ENCODE data around the gene CHRNA5.
"Not testable (repeated sequence)": the region's sequence is repeated elsewhere in the genome, so short reads cannot be mapped to it uniquely, and the experiment has no call there.

The CHRNA5 gene

GRCh38 chr15:78565097-78565950 is at the start of gene CHRNA5:
TSS of gene CHRNA5 (plus strand) at chr15:78565520. CDS start at chr15:78565720, 200 bp downstream.
- Mint-ChIP-seq H3K27ac (ENCODE audit: low read depth) (no peak within 1 kb of the TSS), H3K4me3 (peak within 1 kb of the TSS; percentile 87), H3K9me3 (no peaks in the 10 kb centered on the region), H3K27me3 (peaks cover 12% of the 10 kb centered on the region), H3K36me3 (ENCODE audit: insufficient read depth) (no peaks in the 10 kb centered on the region), H3K4me1 (peaks cover 19% of the 10 kb centered on the region)
- ATAC-seq (replicated peaks; ENCODE audit: extremely low read depth, poor library complexity, severe bottlenecking) (peak; percentile 67), DNase-seq (ENCODE audit: low spot score in 2 of 2) (peak in 1 of 2 donors; percentile 33)

DNA sequence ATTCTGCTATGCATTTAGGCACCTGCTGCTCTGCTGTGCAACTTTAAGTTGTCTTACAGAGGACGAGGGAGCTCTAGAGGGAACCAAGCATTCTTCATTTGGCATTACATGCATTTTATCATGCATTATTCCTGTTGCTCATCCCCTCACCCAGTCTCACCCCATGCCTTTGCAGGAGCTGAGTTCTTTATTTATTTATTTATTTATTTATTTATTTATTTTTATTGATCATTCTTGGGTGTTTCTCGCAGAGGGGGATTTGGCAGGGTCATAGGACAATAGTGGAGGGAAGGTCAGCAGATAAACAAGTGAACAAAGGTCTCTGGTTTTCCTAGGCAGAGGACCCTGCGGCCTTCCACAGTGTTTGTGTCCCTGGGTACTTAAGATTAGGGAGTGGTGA is 45.3 kb upstream of the CHRNA5 start:
- not testable (repeated sequence) for DNase-seq (ENCODE audit: low spot score in 2 of 2); H3K9me3 Mint-ChIP-seq; H3K27me3 Mint-ChIP-seq; ATAC-seq (replicated peaks; ENCODE audit: extremely low read depth, poor library complexity, severe bottlenecking); H3K4me3 Mint-ChIP-seq; H3K4me1 Mint-ChIP-seq; H3K36me3 Mint-ChIP-seq (ENCODE audit: insufficient read depth); H3K27ac Mint-ChIP-seq (ENCODE audit: low read depth)

GRCh38 chr15:78524230-78524629 is 41.1 kb upstream of the CHRNA5 start:
- ATAC-seq (replicated peaks; ENCODE audit: extremely low read depth, poor library complexity, severe bottlenecking), result no peak
- no peak overlapping the region for H3K27ac Mint-ChIP-seq (ENCODE audit: low read depth)
- DNase-seq (ENCODE audit: low spot score in 2 of 2), result no peak
- no peaks in the 10 kb centered on the region for H3K4me1 Mint-ChIP-seq
- H3K27me3 Mint-ChIP-seq, result no peaks in the 10 kb centered on the region
- no peaks in the 10 kb centered on the region for H3K9me3 Mint-ChIP-seq
- H3K36me3 Mint-ChIP-seq (ENCODE audit: insufficient read depth), result peaks cover 2% of the 10 kb centered on the region
- no peak overlapping the region for H3K4me3 Mint-ChIP-seq

- H3K4me1 Mint-ChIP-seq, result no peaks in the 10 kb centered on the region
- no peaks in the 10 kb centered on the region for H3K27me3 Mint-ChIP-seq
- ATAC-seq (replicated peaks; ENCODE audit: extremely low read depth, poor library complexity, severe bottlenecking) (no peak), DNase-seq (ENCODE audit: low spot score in 2 of 2) (no peak)
- no peaks in the 10 kb centered on the region for H3K9me3 Mint-ChIP-seq
- peaks cover 2% of the 10 kb centered on the region for H3K36me3 Mint-ChIP-seq (ENCODE audit: insufficient read depth)
- H3K4me3 Mint-ChIP-seq, result no peak overlapping the region
- no peak overlapping the region for H3K27ac Mint-ChIP-seq (ENCODE audit: low read depth)
Observed at GRCh38 chr15:78527325-78527724, 38.0 kb upstream of the CHRNA5 start.

DNA sequence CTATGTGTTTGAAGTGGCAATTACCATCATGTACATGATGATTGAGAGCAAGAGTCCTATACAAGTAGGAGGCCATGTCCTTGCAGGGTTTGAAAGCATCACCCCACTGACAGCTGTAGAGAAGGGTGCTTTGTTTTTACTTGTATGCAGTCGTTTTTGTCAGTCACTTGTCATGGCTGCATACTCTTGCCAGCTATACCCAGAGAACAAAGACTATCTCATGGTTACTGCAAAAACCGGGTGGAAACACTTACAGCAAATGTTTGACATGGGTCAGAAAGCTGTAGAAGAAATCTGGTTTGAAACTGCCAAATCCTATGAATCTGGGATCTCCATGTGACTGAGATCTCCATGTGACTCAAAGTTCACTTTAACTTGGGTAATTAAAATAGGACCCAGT is 32.0 kb upstream of the CHRNA5 start:
- Mint-ChIP-seq H3K4me1 (no peaks in the 10 kb centered on the region), H3K36me3 (ENCODE audit: insufficient read depth) (no peaks in the 10 kb centered on the region), H3K9me3 (no peaks in the 10 kb centered on the region), H3K27me3 (no peaks in the 10 kb centered on the region), H3K4me3 (no peak overlapping the region), H3K27ac (ENCODE audit: low read depth) (no peak overlapping the region)
- ATAC-seq (replicated peaks; ENCODE audit: extremely low read depth, poor library complexity, severe bottlenecking) (no peak), DNase-seq (ENCODE audit: low spot score in 2 of 2) (no peak)

DNA sequence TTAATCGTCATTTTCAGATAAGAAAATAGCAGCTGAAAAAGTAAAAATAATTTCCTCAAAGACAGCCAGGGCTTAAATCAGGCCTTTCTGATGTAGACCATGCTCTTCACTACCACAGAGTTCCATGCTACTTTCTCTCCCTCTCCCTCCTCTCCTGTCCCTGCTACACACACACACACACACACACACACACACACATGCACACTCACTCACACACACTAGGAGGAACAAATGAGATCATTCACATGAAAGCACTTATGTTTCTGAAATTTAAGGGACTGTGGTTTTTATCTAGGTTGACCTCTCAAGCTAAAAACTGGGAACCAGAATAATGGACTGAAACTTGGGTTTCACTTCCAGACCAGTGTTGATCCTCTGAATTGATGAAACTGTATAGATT is 29.2 kb upstream of the CHRNA5 start:
- Mint-ChIP-seq H3K4me3 (no peak overlapping the region), H3K27ac (ENCODE audit: low read depth) (no peak overlapping the region), H3K27me3 (no peaks in the 10 kb centered on the region), H3K9me3 (no peaks in the 10 kb centered on the region), H3K4me1 (peaks cover 8% of the 10 kb centered on the region), H3K36me3 (ENCODE audit: insufficient read depth) (peaks cover 18% of the 10 kb centered on the region)
- ATAC-seq (replicated peaks; ENCODE audit: extremely low read depth, poor library complexity, severe bottlenecking), result no peak
- DNase-seq (ENCODE audit: low spot score in 2 of 2), result no peak

DNA sequence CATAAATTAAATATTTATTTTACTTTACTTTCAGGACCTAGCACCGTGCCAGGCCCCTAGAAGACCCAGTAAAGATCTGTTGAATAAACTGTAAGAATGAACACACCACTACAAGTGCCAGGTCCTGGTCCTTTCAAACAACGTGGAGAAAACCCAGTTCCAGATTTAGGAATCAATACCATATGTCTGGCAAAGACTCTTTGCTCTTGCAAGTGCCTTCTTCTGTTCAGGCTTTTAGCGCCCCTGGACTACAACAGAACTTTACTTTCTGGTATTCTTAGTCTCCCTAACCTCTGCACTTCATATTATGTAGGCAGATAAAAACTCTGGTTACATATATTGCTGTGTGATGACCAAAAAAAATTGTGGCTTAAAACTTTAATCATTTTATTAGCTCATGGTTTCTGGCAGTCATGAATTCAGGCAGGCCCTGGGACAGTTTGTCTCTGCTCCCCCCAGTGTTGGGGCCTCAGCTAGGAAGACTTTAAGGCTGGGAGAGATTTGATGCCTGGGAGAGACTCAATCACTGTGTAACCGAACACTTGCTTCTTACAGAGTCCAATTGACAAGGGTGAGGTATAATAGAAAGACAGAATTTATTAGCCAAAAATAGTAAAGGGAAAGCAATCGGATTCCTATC is 27.9 kb upstream of the CHRNA5 start:
- DNase-seq (ENCODE audit: low spot score in 2 of 2) (no peak), ATAC-seq (replicated peaks; ENCODE audit: extremely low read depth, poor library complexity, severe bottlenecking) (no peak)
- Mint-ChIP-seq H3K9me3 (no peaks in the 10 kb centered on the region), H3K27ac (ENCODE audit: low read depth) (peak overlapping the region; percentile 54), H3K4me1 (peaks cover 20% of the 10 kb centered on the region), H3K27me3 (no peaks in the 10 kb centered on the region), H3K36me3 (ENCODE audit: insufficient read depth) (peaks cover 25% of the 10 kb centered on the region), H3K4me3 (no peak overlapping the region)

DNA sequence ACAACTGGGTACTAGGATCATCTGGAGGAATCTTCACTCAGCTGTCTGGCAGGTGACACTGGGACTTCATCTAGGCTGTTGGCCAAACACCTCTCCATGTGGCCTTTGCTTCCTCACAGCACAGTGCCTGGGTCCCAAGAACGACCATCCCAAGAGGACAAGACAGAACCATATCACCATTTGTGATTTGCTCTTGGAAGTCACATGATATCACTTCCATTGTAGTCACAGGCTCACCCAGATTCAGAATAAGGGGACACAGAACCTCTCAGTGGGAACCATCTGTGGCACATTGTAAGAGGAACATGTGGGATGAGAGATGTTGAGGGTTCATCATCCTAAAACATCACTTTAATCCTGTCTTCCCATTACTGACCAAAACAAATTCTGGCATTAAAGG is 27.0 kb upstream of the CHRNA5 start:
- no peak overlapping the region for H3K4me3 Mint-ChIP-seq
- peak overlapping the region; percentile 54 for H3K27ac Mint-ChIP-seq (ENCODE audit: low read depth)
- peaks cover 31% of the 10 kb centered on the region for H3K36me3 Mint-ChIP-seq (ENCODE audit: insufficient read depth)
- DNase-seq (ENCODE audit: low spot score in 2 of 2), result no peak
- peaks cover 25% of the 10 kb centered on the region for H3K4me1 Mint-ChIP-seq
- H3K27me3 Mint-ChIP-seq, result no peaks in the 10 kb centered on the region
- no peaks in the 10 kb centered on the region for H3K9me3 Mint-ChIP-seq
- no peak for ATAC-seq (replicated peaks; ENCODE audit: extremely low read depth, poor library complexity, severe bottlenecking)

DNA sequence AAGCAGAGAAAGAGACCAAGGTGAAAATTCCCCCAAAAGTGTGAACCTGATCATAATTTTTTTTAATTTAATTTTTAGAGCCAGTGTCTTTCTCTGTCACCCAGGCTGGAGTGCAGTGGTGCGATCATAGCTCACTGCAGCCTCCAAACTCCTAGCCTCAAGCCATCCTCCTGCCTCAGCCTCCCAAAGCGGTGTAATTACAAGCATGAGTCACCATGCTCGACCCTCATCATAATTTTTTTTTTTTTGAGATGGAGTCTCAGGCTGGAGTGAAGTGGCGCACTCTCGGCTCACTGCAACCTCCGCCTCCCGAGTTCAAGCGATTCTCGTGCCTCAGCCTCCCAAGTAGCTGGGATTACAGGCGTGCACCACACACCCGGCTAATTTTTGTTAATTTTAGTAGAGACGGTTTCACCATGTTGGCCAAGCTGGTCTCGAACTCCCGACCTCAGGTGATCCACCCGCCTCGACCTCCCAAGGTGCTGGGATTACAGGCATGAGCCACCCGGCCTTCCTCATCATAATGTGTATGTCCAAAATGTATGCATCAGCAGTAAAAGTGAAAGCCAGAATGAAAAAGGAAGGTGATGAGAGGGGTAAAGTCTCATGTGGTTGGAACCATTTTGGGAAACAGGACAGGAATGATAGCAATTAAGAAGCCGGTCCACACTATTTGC is 25.7 kb upstream of the CHRNA5 start:
- H3K9me3 Mint-ChIP-seq; DNase-seq (ENCODE audit: low spot score in 2 of 2); ATAC-seq (replicated peaks; ENCODE audit: extremely low read depth, poor library complexity, severe bottlenecking); H3K27me3 Mint-ChIP-seq: not testable (repeated sequence)
- H3K4me3 Mint-ChIP-seq, result peak overlapping the region; percentile 82
- peaks cover 25% of the 10 kb centered on the region for H3K4me1 Mint-ChIP-seq
- peaks cover 38% of the 10 kb centered on the region for H3K36me3 Mint-ChIP-seq (ENCODE audit: insufficient read depth)
- H3K27ac Mint-ChIP-seq (ENCODE audit: low read depth), result peak overlapping the region; percentile 98

DNA sequence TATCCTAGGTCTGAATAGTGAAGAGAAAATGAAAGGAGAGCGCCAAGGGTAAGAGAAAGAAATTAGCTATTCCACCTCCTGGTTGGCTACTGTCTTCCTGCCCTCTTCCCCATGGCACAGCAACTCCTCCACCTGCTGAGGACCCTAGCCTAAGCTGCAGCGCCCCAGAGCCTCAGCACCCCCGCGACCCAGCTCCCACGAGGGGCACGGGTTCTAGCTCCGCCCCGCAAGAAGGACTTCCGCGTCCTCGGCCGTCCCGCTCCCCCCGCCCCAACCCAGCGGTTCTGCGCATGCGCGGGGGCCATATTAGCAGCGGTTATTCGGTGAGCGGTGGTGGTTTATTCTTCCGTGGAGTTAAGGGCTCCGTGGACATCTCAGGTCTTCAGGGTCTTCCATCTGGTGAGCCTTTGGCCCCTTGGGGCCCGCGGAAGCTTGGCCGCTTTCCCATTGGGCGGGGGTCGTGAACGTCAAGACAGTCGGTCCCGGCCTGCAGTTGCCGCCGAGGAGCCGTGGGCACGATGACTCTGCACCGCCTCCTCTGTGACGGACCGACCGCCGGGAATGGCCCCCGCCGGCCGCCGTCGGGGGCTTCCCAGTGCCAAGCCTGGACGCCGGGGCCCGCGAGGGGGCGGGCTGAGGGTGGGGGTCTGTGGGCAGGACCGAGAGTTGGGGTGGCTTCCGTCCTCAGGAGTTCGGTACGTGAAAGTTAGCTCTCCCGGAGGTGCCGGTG is 25.0 kb upstream of the CHRNA5 start, which contains the start of gene PSMA4:
Gene PSMA4 (plus strand): TSS at position 304 of the 730 bp plus-strand sequence. CDS start 1,484 bp downstream, outside the sequence.
- H3K4me3 Mint-ChIP-seq, result peak within 1 kb of the TSS; percentile 82
- H3K9me3 Mint-ChIP-seq, result no peaks in the 10 kb centered on the region
- peak within 1 kb of the TSS; percentile 98 for H3K27ac Mint-ChIP-seq (ENCODE audit: low read depth)
- H3K4me1 Mint-ChIP-seq, result peaks cover 25% of the 10 kb centered on the region
- ATAC-seq (replicated peaks; ENCODE audit: extremely low read depth, poor library complexity, severe bottlenecking), result peak; percentile 85
- H3K36me3 Mint-ChIP-seq (ENCODE audit: insufficient read depth), result peaks cover 43% of the 10 kb centered on the region
- H3K27me3 Mint-ChIP-seq, result no peaks in the 10 kb centered on the region
- peak; percentile 89 to 91 for DNase-seq (ENCODE audit: low spot score in 2 of 2)

- DNase-seq (ENCODE audit: low spot score in 2 of 2) (no peak), ATAC-seq (replicated peaks; ENCODE audit: extremely low read depth, poor library complexity, severe bottlenecking) (no peak)
- Mint-ChIP-seq H3K9me3 (no peaks in the 10 kb centered on the region), H3K36me3 (ENCODE audit: insufficient read depth) (peaks cover 51% of the 10 kb centered on the region), H3K27ac (ENCODE audit: low read depth) (peak overlapping the region; percentile 98), H3K4me1 (peaks cover 25% of the 10 kb centered on the region), H3K27me3 (no peaks in the 10 kb centered on the region), H3K4me3 (peak overlapping the region; percentile 82)
Observed at GRCh38 chr15:78540871-78541743, 24.2 kb upstream of the CHRNA5 start.
